ENCODE measurements around the gene KDM5A. TPM values are rescaled to one million over a fixed set of nuclear protein-coding genes. Genes with fewer than 3 reads are reported as not detected.
"Not testable (repeated sequence)": the region's sequence is repeated elsewhere in the genome, so short reads cannot be mapped to it uniquely, and the experiment has no call there.

Gene KDM5A
- total RNA-seq, 1 experiment from 2014 or later, result 32.2 TPM

- DNase-seq (ENCODE audit: low spot score), result no peak
Measured at GRCh38 chr12:238736-239398, 150.3 kb downstream of the KDM5A start.

DNA sequence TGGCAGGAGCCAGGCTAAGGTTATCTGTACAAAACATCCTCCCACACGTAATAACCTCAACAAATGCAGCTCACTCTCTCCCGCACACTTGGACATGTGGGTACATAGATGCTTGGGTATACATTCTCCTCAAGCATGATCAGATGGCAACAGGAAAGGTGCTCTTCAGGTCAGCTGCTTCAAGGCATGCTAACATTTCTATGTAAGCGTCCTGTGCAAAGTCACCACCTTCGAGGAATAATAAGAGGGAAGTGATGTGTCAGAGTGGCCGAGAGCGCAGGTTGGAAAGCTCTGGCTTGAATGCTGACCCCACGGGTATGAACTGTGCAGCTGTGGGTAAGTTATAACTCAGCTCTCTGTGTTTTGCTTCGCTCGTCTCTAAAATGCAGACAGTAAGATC lies 151.0 kb downstream of the KDM5A start:
- DNase-seq (ENCODE audit: low spot score), result no peak

- DNase-seq (ENCODE audit: low spot score), result no peak
Measured at GRCh38 chr12:237026-237815, 151.9 kb downstream of the KDM5A start.

DNA sequence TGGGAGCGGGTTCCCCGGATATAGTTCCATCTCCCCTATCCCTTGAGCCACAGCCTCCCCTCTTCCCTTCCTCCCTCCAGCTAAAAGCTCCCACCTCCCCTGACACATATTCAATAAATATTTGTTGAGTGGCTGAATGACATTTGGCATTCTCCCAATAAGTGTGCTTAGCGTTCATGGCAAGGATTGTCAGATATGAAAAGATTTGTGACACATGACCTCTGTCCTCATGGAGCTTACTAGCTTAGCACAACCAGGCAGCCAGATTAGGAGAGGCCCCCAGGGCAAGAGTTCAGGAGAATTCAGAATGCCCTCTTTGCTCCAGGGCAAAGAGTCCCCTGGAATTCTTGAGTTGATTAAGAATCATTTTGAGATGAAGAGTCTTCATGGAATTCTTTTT lies 152.7 kb downstream of the KDM5A start:
- DNase-seq (ENCODE audit: low spot score), result no peak

DNA sequence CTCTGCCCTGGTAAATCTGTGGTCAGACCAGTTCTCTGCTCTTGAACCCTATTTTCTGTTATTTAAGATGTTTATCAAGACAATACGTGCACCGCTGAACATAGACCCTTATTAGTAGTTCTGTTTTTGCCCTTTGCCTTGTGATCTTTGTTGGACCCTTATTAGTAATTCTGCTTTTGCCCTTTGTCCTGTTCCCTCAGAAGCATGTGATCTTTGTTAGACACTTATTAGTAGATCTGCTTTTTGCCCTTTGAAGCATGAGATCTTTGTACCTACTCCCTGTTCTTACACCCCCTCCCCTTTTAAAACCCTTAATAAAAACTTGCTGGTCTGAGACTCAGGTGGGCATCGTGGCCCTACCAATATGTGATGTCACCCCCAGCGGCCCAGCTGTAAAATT lies 153.2 kb downstream of the KDM5A start:
- DNase-seq (ENCODE audit: low spot score), result not testable (repeated sequence)

- DNase-seq (ENCODE audit: low spot score), result no peak
Measured at GRCh38 chr12:234891-235415, 154.2 kb downstream of the KDM5A start.

- no peak for DNase-seq (ENCODE audit: low spot score)
Measured at GRCh38 chr12:234019-234418, 155.1 kb downstream of the KDM5A start.

DNA sequence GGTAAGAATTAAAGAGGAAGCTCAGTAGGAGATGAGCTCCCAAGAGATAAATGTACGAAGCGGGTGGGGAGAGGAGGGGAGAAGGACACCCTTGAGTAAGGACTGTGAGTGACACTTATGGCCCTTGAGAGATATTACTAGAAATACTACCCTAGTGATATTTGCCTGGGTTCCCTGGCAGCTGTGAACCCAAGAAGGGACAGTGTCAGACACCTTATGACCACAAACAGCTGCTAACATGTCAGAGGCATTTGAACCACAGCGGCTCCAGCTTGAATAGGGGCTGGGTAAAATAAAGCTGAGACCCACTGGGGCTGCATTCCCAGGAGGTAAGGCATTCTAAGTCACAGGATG lies 155.5 kb downstream of the KDM5A start:
- no peak for DNase-seq (ENCODE audit: low spot score)

GRCh38 chr12:232731-233614 lies 156.1 kb downstream of the KDM5A start:
- DNase-seq (ENCODE audit: low spot score), result no peak

DNA sequence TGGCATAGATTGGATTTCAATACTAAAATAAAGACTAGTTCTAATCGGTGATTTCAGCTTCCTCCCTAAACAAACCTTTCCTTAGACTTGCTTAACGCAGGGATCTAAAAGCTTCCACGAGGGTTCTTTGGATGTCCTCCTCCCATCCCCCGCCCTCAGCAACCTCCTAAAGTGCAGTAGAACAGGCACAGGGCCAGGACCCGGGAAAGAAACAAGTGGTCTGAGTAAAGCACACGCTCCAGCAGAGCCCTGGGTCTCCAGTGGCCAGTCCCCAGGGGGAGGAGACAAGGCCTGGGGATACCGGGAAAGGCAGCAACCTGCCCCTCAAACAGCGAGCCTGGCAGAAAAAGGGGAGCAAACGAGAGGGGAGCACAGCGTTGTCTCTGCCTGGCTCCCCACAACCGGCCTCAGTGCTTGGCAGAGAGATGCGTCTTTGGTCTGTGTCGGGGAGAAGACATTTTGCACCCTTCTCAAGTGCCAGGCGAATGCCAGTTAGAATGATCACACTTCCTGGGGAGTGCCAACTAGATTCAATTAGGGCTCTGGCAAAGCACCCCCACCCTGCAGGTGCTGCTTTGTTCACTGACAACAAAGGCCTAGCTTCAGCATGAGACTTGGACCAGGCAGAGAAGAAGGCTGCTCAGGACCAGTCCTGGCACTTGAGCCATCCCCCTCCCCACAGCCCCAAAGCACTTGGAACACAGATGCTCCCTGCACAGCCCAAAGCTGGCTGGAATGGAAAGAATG lies 158.0 kb downstream of the KDM5A start:
- DNase-seq (ENCODE audit: low spot score), result no peak

Other genes with a start within 250 kb of the KDM5A start
- gene SLC6A12, start 175.2 kb downstream of the KDM5A start, total RNA-seq (2014; rRNA removed; shearing (Covaris generic)), result 0.08 TPM in 1 of 2 replicates, not detected in the other
- 0.27 TPM in 1 of 2 replicates, not detected in the other for gene SLC6A13, start 126.5 kb downstream of the KDM5A start, total RNA-seq (2014; rRNA removed; shearing (Covaris generic))
- gene CCDC77, start 12.3 kb upstream of the KDM5A start, total RNA-seq (2014; rRNA removed; shearing (Covaris generic)), result 29.5 and 34.3 TPM in 2 replicates
- 3.0 and 3.3 TPM in 2 replicates for gene B4GALNT3, start 70.6 kb upstream of the KDM5A start, total RNA-seq (2014; rRNA removed; shearing (Covaris generic))